SJCRH30 (cell line): Measurements from ENCODE around the gene MKLN1. TPM values are rescaled to one million over a fixed set of nuclear protein-coding genes. Genes with fewer than 3 reads are reported as not detected.
"Not testable (repeated sequence)": the region's sequence is repeated elsewhere in the genome, so short reads cannot be mapped to it uniquely, and the experiment has no call there.

ENCODE experiments used
- DNase-seq, 2 experiments: peaks; one replicate each; pipeline ENCODE4 v3.0.0-alpha.2; 2015 to 2020
- H3K27ac ChIP-seq: fragments of 250-450 bp; sonication (Bioruptor Pico); 2 replicates; pipeline ENCODE4 v1.5.1; 2020; ENCODE audit warnings: mild to moderate bottlenecking, moderate library complexity
- H3K27me3 ChIP-seq: fragments of 250-450 bp; sonication (Bioruptor Pico); 2 replicates; pipeline ENCODE4 v1.5.1; 2020; ENCODE audit warnings: mild to moderate bottlenecking, moderate library complexity
- H3K36me3 ChIP-seq: fragments of 250-450 bp; sonication (Bioruptor Pico); 2 replicates; pipeline ENCODE4 v1.5.1; 2020; ENCODE audit warnings: mild to moderate bottlenecking, moderate library complexity
- H3K4me1 ChIP-seq: fragments of 250-450 bp; sonication (Bioruptor Pico); 2 replicates; pipeline ENCODE4 v1.5.1; 2020; ENCODE audit warnings: mild to moderate bottlenecking, moderate library complexity
- H3K4me3 ChIP-seq: fragments of 250-450 bp; sonication (Bioruptor Pico); 2 replicates; pipeline ENCODE4 v1.5.1; 2020; ENCODE audit warnings: mild to moderate bottlenecking, moderate library complexity
- H3K9me3 ChIP-seq: fragments of 250-450 bp; sonication (Bioruptor Pico); replicated peaks from 2 replicates; pipeline ENCODE4 v1.5.1; 2020; ENCODE audit warnings: mild to moderate bottlenecking, moderate library complexity
- total RNA-seq: library from RNA; depleted of rRNA; stranded (reverse); fragments of >200 nt; shearing (Covaris generic); gene quantifications from 2 replicates; pipeline ENCODE4 v1.2.3, GENCODE V29; 2014

The MKLN1 gene
- total RNA-seq, 1 experiment from 2014 or later: 57.9 TPM

- not testable (repeated sequence) for H3K4me3 ChIP-seq, DNase-seq, H3K9me3 ChIP-seq, H3K4me1 ChIP-seq, H3K27ac ChIP-seq, H3K27me3 ChIP-seq
- H3K36me3 ChIP-seq: peaks cover 53% of the 10 kb centered on the region
Observed at GRCh38 chr7:131505037-131505620, 177.5 kb downstream of the MKLN1 start.

DNA sequence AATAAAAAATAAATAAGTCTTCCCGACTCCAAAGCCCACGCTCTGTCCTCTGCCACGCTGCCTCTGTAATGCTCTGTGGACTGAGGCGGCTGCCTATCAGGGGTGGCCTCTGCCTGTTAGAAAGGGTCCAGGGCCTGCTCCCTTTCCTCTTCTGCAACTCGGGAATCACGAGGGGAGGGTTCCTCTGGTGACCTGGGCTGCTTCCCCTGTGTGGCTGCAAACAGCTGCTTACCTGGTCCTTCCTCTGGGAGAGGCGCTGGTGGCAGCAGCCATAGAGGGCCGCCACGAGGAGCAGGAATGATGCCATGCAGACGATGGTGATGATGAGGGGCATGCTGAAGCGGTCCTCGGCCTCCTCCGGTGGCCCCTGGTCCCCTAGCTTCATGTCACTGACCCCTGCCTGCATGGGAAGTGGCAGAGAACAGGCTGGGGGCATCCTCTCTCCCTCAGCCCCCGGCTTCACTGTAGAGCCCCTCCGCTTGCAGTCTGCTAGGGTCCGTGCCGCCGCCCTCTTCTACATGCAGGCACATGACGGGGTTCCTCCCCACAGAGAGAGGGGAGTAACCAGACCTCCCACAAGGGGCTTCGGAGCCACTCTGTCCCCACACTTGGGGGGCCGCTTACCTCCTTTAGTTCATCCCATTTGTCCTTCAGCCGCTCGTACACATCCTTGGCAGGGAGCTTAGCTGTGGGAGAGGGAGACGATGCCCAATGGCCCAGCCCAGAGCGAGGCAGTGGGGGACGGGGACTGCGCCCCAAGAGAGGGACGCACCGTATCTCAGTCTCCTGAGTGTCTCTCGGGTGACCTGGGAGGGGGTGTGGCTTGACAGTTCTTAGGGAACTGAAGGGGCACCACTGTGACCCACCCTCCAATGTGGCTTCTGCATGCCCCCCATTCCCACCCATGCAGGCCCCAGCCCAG is 178.2 kb downstream of the MKLN1 start:
- Histone ChIP-seq H3K36me3 (peaks cover 58% of the 10 kb centered on the region), H3K4me1 (peaks cover 4% of the 10 kb centered on the region; the same call in 1 of the 2 replicates), H3K4me3 (no peak overlapping the region), H3K9me3 (no peaks in the 10 kb centered on the region), H3K27me3 (no peaks in the 10 kb centered on the region), H3K27ac (no peak overlapping the region)
- DNase-seq: no peak

GRCh38 chr7:131506597-131506996 is 178.9 kb downstream of the MKLN1 start:
- H3K27ac ChIP-seq: no peak overlapping the region
- no peak for DNase-seq
- H3K9me3 ChIP-seq: no peaks in the 10 kb centered on the region
- no peak overlapping the region for H3K4me3 ChIP-seq
- H3K4me1 ChIP-seq: peaks cover 4% of the 10 kb centered on the region; the same call in 1 of the 2 replicates
- no peaks in the 10 kb centered on the region for H3K27me3 ChIP-seq
- peaks cover 61% of the 10 kb centered on the region for H3K36me3 ChIP-seq

- no peak overlapping the region; the same call in 1 of the 2 replicates for H3K27ac ChIP-seq
- peaks cover 51% of the 10 kb centered on the region for H3K36me3 ChIP-seq
- no peak overlapping the region for H3K4me3 ChIP-seq
- peak; percentile 68 to 81 for DNase-seq
- no peaks in the 10 kb centered on the region for H3K27me3 ChIP-seq
- no peaks in the 10 kb centered on the region for H3K9me3 ChIP-seq
- peaks cover 3% of the 10 kb centered on the region; the same call in 1 of the 2 replicates for H3K4me1 ChIP-seq
Observed at GRCh38 chr7:131507592-131508331, 180.1 kb downstream of the MKLN1 start.

- DNase-seq: no peak
- peaks cover 7% of the 10 kb centered on the region for H3K4me1 ChIP-seq
- no peaks in the 10 kb centered on the region for H3K9me3 ChIP-seq
- H3K4me3 ChIP-seq: no peak overlapping the region
- no peaks in the 10 kb centered on the region for H3K27me3 ChIP-seq
- peaks cover 44% of the 10 kb centered on the region for H3K36me3 ChIP-seq
- no peak overlapping the region for H3K27ac ChIP-seq
Observed at GRCh38 chr7:131508754-131509486, 181.2 kb downstream of the MKLN1 start.

DNA sequence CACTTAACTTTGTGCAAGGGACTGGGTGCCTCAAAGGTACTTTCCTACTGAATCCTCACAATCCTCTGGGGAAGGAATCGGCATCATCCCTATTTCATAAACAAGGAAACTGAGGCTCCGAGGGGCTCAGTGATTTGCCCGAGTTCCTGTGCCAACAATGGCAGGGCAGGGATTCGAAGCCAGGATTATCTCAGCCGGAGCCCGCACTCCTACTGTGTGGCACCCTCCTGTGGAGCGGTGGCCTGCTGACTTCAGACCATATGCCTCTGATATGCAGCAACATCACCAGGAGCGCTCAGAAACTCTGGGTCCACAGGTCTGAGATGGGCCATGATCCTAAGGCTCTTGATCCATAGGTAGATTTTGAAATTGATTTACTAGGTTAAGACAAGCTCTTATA is 182.1 kb downstream of the MKLN1 start:
- H3K27me3 ChIP-seq: no peaks in the 10 kb centered on the region
- H3K36me3 ChIP-seq: peaks cover 36% of the 10 kb centered on the region
- H3K9me3 ChIP-seq: no peaks in the 10 kb centered on the region
- no peak for DNase-seq
- no peak overlapping the region for H3K27ac ChIP-seq
- H3K4me3 ChIP-seq: no peak overlapping the region
- H3K4me1 ChIP-seq: peaks cover 7% of the 10 kb centered on the region

GRCh38 chr7:131511071-131511470 is 183.4 kb downstream of the MKLN1 start:
- Histone ChIP-seq H3K27ac (no peak overlapping the region), H3K4me1 (peaks cover 7% of the 10 kb centered on the region), H3K27me3 (no peaks in the 10 kb centered on the region), H3K4me3 (no peak overlapping the region), H3K9me3 (no peaks in the 10 kb centered on the region), H3K36me3 (peaks cover 26% of the 10 kb centered on the region)
- no peak for DNase-seq

GRCh38 chr7:131511774-131512535 is 184.3 kb downstream of the MKLN1 start:
- no peaks in the 10 kb centered on the region for H3K27me3 ChIP-seq
- peaks cover 26% of the 10 kb centered on the region for H3K36me3 ChIP-seq
- no peaks in the 10 kb centered on the region for H3K9me3 ChIP-seq
- H3K4me1 ChIP-seq: peaks cover 7% of the 10 kb centered on the region
- no peak for DNase-seq
- H3K27ac ChIP-seq: no peak overlapping the region
- H3K4me3 ChIP-seq: no peak overlapping the region

GRCh38 chr7:131513245-131514061 is 185.8 kb downstream of the MKLN1 start:
- Histone ChIP-seq H3K4me1 (peaks cover 7% of the 10 kb centered on the region), H3K36me3 (peaks cover 20% of the 10 kb centered on the region)
- DNase-seq: peak; percentile 87 to 95

DNA sequence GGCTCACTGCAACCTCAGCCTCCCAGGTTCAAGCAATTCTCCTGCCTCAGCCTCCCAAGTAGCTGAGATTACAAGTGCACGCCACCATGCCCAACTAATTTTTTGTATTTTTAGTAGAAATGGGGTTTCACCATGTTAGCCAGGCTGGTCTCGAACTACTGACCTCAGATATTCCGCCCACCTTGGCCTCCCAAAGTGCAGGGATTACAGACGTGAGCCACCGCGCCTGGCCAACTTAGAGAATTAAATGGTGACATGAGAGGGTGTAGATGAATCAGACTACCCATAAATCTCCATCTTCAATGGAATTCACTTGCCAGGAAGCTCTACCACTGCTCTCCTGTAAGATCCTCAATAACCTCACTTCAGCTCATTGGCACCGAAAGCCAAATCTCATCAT is 187.8 kb downstream of the MKLN1 start:
- not testable (repeated sequence) for H3K27me3 ChIP-seq, H3K27ac ChIP-seq, DNase-seq, H3K4me1 ChIP-seq, H3K4me3 ChIP-seq, H3K9me3 ChIP-seq, H3K36me3 ChIP-seq

More at GRCh38 chr7:131513245-131514061, 185.8 kb downstream of the MKLN1 start:
- Histone ChIP-seq H3K27ac (peak overlapping the region; percentile 19), H3K4me3 (no peak overlapping the region), H3K9me3 (no peaks in the 10 kb centered on the region), H3K27me3 (no peaks in the 10 kb centered on the region)

DNA sequence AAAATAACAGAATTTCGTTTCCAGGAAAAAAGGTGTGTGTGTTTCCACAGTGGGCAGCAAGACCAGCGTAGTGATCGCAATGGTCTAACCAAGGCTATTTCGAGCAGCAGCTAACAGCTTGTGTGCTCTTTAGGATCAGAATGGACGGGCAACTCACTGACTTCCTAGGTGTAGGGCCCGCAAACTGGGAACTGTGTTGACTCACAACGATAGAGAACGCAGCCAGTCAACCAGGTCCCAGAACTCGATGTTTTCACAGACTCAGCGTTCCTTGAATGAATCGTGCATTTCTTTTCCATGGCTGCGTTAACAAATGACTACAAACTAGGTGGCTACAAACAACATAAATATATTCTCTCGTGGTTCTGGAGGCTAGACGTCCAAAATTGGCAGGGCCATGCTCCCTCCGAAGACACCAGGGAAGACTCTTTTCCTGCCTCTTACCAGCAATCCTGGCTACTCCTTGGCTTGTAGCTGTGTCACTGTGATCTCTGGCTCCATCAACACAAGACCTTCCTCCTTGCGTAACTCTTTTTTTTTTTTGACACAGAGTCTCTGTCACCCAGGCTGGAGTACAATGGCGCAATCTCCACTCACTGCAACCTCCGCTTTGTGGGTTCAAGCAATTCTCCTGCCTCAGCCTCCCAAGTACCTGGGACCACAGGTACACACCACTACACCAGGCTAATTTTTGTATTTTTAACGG is 189.7 kb downstream of the MKLN1 start:
- H3K4me3 ChIP-seq: no peak overlapping the region
- no peaks in the 10 kb centered on the region for H3K36me3 ChIP-seq
- H3K27me3 ChIP-seq: no peaks in the 10 kb centered on the region
- DNase-seq: no peak
- peaks cover 13% of the 10 kb centered on the region for H3K4me1 ChIP-seq
- no peak overlapping the region for H3K27ac ChIP-seq
- H3K9me3 ChIP-seq: no peaks in the 10 kb centered on the region

DNA sequence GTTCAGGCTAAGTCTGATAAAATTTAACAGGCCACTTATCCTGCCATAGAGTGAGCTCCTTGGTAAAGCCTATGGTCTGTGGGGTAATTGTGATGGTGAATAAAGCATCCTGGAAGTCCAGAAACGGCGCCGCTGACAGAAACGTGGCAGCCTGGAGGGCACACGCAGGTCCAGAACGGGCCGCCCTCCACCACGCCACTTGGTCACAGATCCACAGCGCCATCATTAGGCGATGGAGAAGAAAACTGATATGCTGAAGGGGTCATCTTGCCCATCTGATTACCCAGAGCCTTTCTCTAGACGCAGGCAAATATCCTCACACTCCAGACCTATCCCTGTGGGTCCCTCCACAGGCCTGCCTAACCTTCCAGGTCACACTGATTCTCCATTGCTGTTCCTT is 190.9 kb downstream of the MKLN1 start:
- Histone ChIP-seq H3K27me3 (no peaks in the 10 kb centered on the region), H3K4me3 (no peak overlapping the region), H3K36me3 (no peaks in the 10 kb centered on the region), H3K27ac (no peak overlapping the region), H3K9me3 (no peaks in the 10 kb centered on the region), H3K4me1 (peaks cover 10% of the 10 kb centered on the region)
- DNase-seq: no peak
